ENCODE data around the gene GPSM3.

The GPSM3 gene

DNA sequence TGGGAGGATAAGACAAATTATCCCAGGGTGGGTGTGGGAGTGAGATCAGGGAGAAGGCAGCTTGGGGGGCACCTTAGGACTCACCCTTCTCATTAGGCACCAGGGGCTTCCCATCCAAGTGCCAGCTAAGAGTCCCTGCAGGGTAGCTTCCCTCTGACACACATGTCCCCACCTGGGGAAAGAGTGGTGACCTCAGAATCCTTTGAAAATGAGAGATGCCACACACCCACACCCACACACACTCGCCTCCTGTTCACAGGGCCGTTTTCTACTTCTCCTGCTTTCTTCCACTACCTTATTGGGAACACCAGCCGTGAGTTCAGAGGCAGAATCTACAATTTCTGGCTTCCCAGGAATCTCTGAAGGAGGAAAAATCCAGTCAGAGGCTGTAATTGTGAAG is 9.4 kb downstream of the GPSM3 start:
- peak overlapping the region; percentile 97 for H3K27ac ChIP-seq
- no peaks in the 10 kb centered on the region for H3K9me3 ChIP-seq
- no peaks in the 10 kb centered on the region for H3K27me3 ChIP-seq
- H3K36me3 ChIP-seq, result peaks cover 67% of the 10 kb centered on the region
- H3K4me1 ChIP-seq (ENCODE audit: control insufficient read depth in 1 of 2, insufficient read depth in 1 of 2, low read depth in 1 of 2, low read length in 1 of 2), result peaks cover 36 to 48% of the 10 kb centered on the region in 2 experiments
- TF ChIP-seq, protein P1, sequence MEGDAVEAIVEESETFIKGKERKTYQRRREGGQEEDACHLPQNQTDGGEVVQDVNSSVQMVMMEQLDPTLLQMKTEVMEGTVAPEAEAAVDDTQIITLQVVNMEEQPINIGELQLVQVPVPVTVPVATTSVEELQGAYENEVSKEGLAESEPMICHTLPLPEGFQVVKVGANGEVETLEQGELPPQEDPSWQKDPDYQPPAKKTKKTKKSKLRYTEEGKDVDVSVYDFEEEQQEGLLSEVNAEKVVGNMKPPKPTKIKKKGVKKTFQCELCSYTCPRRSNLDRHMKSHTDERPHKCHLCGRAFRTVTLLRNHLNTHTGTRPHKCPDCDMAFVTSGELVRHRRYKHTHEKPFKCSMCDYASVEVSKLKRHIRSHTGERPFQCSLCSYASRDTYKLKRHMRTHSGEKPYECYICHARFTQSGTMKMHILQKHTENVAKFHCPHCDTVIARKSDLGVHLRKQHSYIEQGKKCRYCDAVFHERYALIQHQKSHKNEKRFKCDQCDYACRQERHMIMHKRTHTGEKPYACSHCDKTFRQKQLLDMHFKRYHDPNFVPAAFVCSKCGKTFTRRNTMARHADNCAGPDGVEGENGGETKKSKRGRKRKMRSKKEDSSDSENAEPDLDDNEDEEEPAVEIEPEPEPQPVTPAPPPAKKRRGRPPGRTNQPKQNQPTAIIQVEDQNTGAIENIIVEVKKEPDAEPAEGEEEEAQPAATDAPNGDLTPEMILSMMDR (IDR thresholded peaks at IDR 0.05), result no peak
- no peak overlapping the region for H3K4me3 ChIP-seq (ENCODE audit: low read depth in 1 of 2, low read length in 1 of 2)

DNA sequence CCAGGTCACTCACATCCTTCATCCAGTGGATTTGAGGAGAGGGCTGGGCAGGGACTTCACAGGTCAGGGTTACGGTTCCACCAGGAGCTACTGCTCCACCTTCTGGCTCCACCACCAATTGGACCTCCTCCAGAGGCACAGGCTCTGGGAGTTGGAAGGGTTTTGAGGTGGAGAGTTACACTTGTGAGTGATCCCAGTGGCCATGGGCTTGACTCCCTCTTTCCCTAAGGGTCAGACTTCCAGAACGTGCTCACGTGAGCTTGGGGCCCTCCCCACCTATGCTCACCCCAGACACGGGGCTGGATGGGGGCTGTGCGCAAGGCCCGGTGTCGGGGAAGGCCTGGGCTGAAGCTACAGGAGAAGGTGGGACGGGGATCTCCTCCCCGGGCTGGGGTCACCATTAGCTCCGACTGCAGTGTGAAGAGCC is 9.9 kb downstream of the GPSM3 start:
- Histone ChIP-seq H3K36me3 (peaks cover 62% of the 10 kb centered on the region), H3K4me3 (ENCODE audit: low read depth in 1 of 2, low read length in 1 of 2) (no peak overlapping the region), H3K9me3 (no peaks in the 10 kb centered on the region), H3K27ac (peak overlapping the region; percentile 97), H3K27me3 (no peaks in the 10 kb centered on the region), H3K4me1 (ENCODE audit: control insufficient read depth in 1 of 2, insufficient read depth in 1 of 2, low read depth in 1 of 2, low read length in 1 of 2) (peaks cover 32 to 45% of the 10 kb centered on the region in 2 experiments)
- TF ChIP-seq, protein P1 (IDR thresholded peaks at IDR 0.05), result no peak

DNA sequence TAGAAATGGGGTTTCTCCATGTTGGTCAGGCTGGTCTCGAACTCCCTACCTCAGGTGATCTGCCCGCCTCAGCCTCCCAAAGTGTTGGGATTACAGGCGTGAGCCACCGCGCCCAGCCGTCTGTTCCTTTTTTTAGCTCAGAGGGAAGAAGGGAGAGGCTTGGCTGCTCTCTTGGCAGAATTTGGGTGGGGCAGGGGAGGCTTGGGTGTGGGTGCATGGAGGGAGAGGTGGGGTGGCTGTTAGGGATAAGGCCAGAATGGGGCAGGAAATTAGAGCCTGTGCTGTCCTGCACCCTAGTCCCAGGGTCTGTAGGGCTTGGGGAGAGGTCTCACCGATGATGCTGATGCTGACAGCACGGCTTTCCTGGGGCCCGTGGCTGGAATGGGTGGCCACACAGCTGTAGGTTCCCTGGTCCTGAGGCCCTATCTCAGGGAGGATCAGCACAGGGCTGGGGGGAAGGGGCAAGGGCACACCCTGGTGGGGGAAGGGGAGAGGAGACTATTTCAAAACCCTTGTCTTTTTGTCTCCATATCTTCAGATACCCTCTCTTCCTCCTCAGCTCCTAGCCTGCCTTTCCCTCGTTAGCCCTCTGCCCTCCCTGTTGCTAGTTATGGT is 10.4 kb downstream of the GPSM3 start:
- H3K4me3 ChIP-seq (ENCODE audit: low read depth in 1 of 2, low read length in 1 of 2), result no peak overlapping the region
- peak overlapping the region; percentile 97 for H3K27ac ChIP-seq
- peaks cover 57% of the 10 kb centered on the region for H3K36me3 ChIP-seq
- no peaks in the 10 kb centered on the region for H3K9me3 ChIP-seq
- H3K27me3 ChIP-seq, result no peaks in the 10 kb centered on the region
- peaks cover 32 to 45% of the 10 kb centered on the region in 2 experiments for H3K4me1 ChIP-seq (ENCODE audit: control insufficient read depth in 1 of 2, insufficient read depth in 1 of 2, low read depth in 1 of 2, low read length in 1 of 2)
- TF ChIP-seq, protein P1 (IDR thresholded peaks at IDR 0.05), result no peak

DNA sequence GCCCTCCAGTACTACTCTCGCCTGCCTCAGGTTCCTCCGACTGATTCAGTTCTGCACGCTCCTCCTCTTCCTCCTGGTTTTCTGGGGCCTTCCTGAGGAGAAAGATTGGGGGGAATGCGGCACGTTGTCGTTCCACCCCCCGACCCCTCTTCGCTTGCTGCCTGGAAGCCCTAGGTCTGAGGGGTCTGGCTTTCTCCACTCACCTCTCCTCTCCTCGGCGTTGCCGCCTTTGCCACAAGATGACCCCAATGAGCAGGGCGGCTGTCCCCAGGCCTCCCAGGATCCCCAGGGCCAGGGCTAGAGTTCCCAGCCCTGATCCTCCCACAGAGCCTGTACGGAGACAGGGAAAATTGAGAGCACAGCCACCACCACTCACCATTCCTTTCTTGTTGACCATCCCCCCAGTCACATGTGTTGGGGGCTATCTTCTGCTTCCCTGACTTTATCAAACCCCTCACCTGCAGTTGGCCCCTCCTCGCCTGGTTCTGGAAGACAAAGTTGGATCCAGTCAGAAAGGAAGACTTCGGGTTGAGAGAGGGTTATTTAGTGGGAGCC is 11.2 kb downstream of the GPSM3 start:
- H3K4me1 ChIP-seq (ENCODE audit: control insufficient read depth in 1 of 2, insufficient read depth in 1 of 2, low read depth in 1 of 2, low read length in 1 of 2), result peaks cover 32 to 46% of the 10 kb centered on the region in 2 experiments
- peaks cover 49% of the 10 kb centered on the region for H3K36me3 ChIP-seq
- TF ChIP-seq, protein P1 (IDR thresholded peaks at IDR 0.05), result no peak
- no peaks in the 10 kb centered on the region for H3K9me3 ChIP-seq
- H3K27me3 ChIP-seq, result no peaks in the 10 kb centered on the region
- H3K4me3 ChIP-seq (ENCODE audit: low read depth in 1 of 2, low read length in 1 of 2), result no peak overlapping the region
- H3K27ac ChIP-seq, result peak overlapping the region; percentile 97

DNA sequence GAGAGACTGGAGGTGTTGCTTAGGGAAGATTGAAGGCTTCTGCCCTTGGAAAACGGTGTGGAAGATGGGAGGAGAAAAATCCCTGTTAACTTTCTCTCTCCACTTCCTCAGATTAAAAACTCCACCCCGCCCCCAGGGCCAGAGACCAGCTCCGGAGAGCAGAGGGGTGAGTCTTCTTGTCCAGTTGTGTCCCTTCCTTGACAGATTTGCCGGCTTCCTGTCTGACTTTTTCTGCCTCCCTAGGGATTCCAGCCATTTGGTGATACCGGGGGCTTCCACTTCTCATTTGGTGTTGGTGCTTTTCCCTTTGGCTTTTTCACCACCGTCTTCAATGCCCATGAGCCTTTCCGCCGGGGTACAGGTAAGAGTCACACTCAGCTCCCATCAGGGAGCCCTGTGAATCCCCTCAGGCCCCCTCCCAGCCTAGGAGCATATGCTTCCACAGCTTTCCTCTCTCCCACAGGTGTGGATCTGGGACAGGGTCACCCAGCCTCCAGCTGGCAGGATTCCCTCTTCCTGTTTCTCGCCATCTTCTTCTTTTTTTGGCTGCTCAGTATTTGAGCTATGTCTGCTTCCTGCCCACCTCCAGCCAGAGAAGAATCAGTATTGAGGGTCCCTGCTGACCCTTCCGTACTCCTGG is 12.6 kb downstream of the GPSM3 start:
- TF ChIP-seq, protein P1 (IDR thresholded peaks at IDR 0.05), result no peak
- H3K27ac ChIP-seq, result peak overlapping the region; percentile 97
- no peak overlapping the region for H3K4me3 ChIP-seq (ENCODE audit: low read depth in 1 of 2, low read length in 1 of 2)
- H3K9me3 ChIP-seq, result no peaks in the 10 kb centered on the region
- H3K36me3 ChIP-seq, result peaks cover 41% of the 10 kb centered on the region
- peaks cover 38 to 53% of the 10 kb centered on the region in 2 experiments for H3K4me1 ChIP-seq (ENCODE audit: control insufficient read depth in 1 of 2, insufficient read depth in 1 of 2, low read depth in 1 of 2, low read length in 1 of 2)
- no peaks in the 10 kb centered on the region for H3K27me3 ChIP-seq

Measured in neutrophil (primary cell).